K562 (cell line): ENCODE measurements around the gene SP2. TPM values are rescaled to one million over a fixed set of nuclear protein-coding genes. Genes with fewer than 3 reads are reported as not detected.

Source experiments
- CBX5 ChIP-seq: IDR thresholded peaks from 2 replicates; pipeline ENCODE4 v1.6.1; 2014; ENCODE audit warnings: low read depth, borderline replicate concordance
- FOSL1 ChIP-seq: fragments of 200-800 bp; sonication (Bioruptor generic); conservative IDR thresholded peaks from 2 replicates; pipeline ENCODE4 v1.6.1; 2016; ENCODE audit warnings: missing genetic modification characterization, missing compliant biosample characterization
- HNRNPUL1 ChIP-seq: fragments of 200-400 bp; formaldehyde crosslinking; IDR thresholded peaks from 2 replicates; pipeline ENCODE4 v1.6.1; 2017; ENCODE audit warnings: low read length
- MXI1 ChIP-seq: IDR thresholded peaks from 2 replicates; pipeline ENCODE4 v1.6.1; 2011; ENCODE audit warnings: low read depth, mild to moderate bottlenecking, improper control_type of control experiment, low read length
- PHB2 ChIP-seq: fragments of 450-650 bp; IDR thresholded peaks from 2 replicates; pipeline ENCODE4 v1.6.1; 2017; ENCODE audit warnings: low read depth
- RAD21 ChIP-seq, 2 experiments: fragments of 250-450 bp in 1 of 2; fragments of 450-650 bp in 1 of 2; sonication (Bioruptor Pico) in 1 of 2; formaldehyde crosslinking in 1 of 2; IDR thresholded peaks in 1 of 2; conservative IDR thresholded peaks in 1 of 2; 2 replicates each; pipeline versions ENCODE4 v1.4.0 to v1.8.0; 2020 to 2022; ENCODE audit warnings: mild to moderate bottlenecking in 2 of 2, moderate library complexity in 1 of 2
- SIX5 ChIP-seq, 2 experiments: IDR thresholded peaks; 2 replicates each; pipeline ENCODE4 v1.6.1; 2011; ENCODE audit warnings: low read length in 2 of 2, borderline replicate concordance in 1 of 2, low read depth in 1 of 2, mild to moderate bottlenecking in 1 of 2, moderate library complexity in 1 of 2; ENCODE audit not compliant: insufficient read depth in 1 of 2
- SNRNP70 ChIP-seq: fragments of 200-400 bp; formaldehyde crosslinking; optimal IDR thresholded peaks from 2 replicates; pipeline ENCODE3; 2017; ENCODE audit warnings: low read depth, low read length
- TEAD4 ChIP-seq, 2 experiments: sonication (generic) in 1 of 2; formaldehyde crosslinking in 1 of 2; IDR thresholded peaks; 2 replicates each; pipeline versions ENCODE4 v1.6.1 to v1.8.0; 2012 to 2022; ENCODE audit warnings: borderline replicate concordance in 1 of 2, inconsistent platforms in 1 of 2, low read length in 1 of 2, mild to moderate bottlenecking in 1 of 2, missing genetic modification reagents in 1 of 2
- ZNF133 ChIP-seq: fragments of 250-450 bp; sonication (Bioruptor Pico); IDR thresholded peaks from 2 replicates; pipeline ENCODE4 v1.4.0; 2020; ENCODE audit warnings: mild to moderate bottlenecking
- ZNF253 ChIP-seq: fragments of 250-450 bp; sonication (Bioruptor Pico); conservative IDR thresholded peaks from 2 replicates; pipeline ENCODE4 v1.6.1; 2021; ENCODE audit warnings: mild to moderate bottlenecking
- ZNF347 ChIP-seq: fragments of 450-650 bp; formaldehyde crosslinking; IDR thresholded peaks from 2 replicates; pipeline ENCODE4 v1.4.0; 2020; ENCODE audit warnings: low read depth, mild to moderate bottlenecking, moderate library complexity
- ZNF384 ChIP-seq: IDR thresholded peaks from 2 replicates; pipeline ENCODE4 v1.6.1; 2012; ENCODE audit warnings: low read depth, low read length, improper control_type of control experiment
- ZNF766 ChIP-seq: fragments of 200-800 bp; sonication (Bioruptor generic); conservative IDR thresholded peaks from 2 replicates; pipeline ENCODE4 v1.6.1; 2016; ENCODE audit warnings: missing genetic modification characterization, missing compliant biosample characterization
- polyA plus RNA-seq, 8 experiments: library from polyadenylated mRNA; depleted of rRNA in 4 of 8; stranded (reverse) in 5 of 8; unstranded in 3 of 8; fragments of >200 nt; fragmentation: Nextera tagmentation in 2 of 8; fragmentation: Illumina TruSeq in 1 of 8; extraction: Ambion mirVana in 2 of 8; extraction: Trizol in 1 of 8; gene quantifications; 2 replicates each; pipeline versions ENCODE4 v1.2.1 to v1.2.3, GENCODE V29; 2011 to 2014; ENCODE audit warnings: inconsistent platforms in 1 of 8, missing spikeins in 1 of 8
- total RNA-seq, 7 experiments: library from RNA; depleted of rRNA in 6 of 7; stranded (reverse); fragments of >200 nt in 6 of 7; fragmentation: Illumina TruSeq in 2 of 7; extraction: Trizol in 2 of 7; gene quantifications; 2 replicates each; pipeline versions ENCODE4 v1.2.1 to v1.2.3, GENCODE V29; 2011 to 2021; ENCODE audit warnings: low replicate concordance in 1 of 7
- TF ChIP-seq, protein P1 (sequence below): fragments of 250-450 bp; sonication (Bioruptor Pico); IDR thresholded peaks from 2 replicates; pipeline ENCODE4 v1.9.0; 2021; ENCODE audit warnings: mild to moderate bottlenecking
- TF ChIP-seq, protein P2 (sequence below): sonication (generic); formaldehyde crosslinking; IDR thresholded peaks from 2 replicates; pipeline ENCODE4 v1.8.0; 2022; ENCODE audit warnings: mild to moderate bottlenecking, missing genetic modification reagents, borderline replicate concordance
- TF ChIP-seq, protein P3 (sequence below): sonication (generic); formaldehyde crosslinking; IDR thresholded peaks from 2 replicates; pipeline ENCODE4 v1.8.0; 2023; ENCODE audit warnings: mild to moderate bottlenecking, missing genetic modification reagents
- TF ChIP-seq, protein P4 (sequence below), 2 experiments: IDR thresholded peaks; 2 replicates each; pipeline ENCODE4 v1.6.1; 2011; ENCODE audit warnings: borderline replicate concordance in 1 of 2, control low read depth in 1 of 2, low read depth in 1 of 2, low read length in 1 of 2, mild to moderate bottlenecking in 1 of 2, mixed read lengths in 1 of 2, moderate library complexity in 1 of 2; ENCODE audit not compliant: insufficient read depth in 1 of 2, insufficient read length in 1 of 2, poor library complexity in 1 of 2, severe bottlenecking in 1 of 2; ENCODE audit errors: extremely low read depth in 1 of 2
- TF ChIP-seq, protein P5 (sequence below): fragments of 250-450 bp; sonication (Bioruptor Pico); IDR thresholded peaks from 2 replicates; pipeline ENCODE4 v1.4.0; 2020
- TF ChIP-seq, protein P6 (sequence below): sonication (generic); formaldehyde crosslinking; IDR thresholded peaks from 2 replicates; pipeline ENCODE4 v1.8.1; 2023; ENCODE audit warnings: mild to moderate bottlenecking, missing genetic modification reagents

The SP2 gene
- total and polyA plus RNA-seq, 9 of the 15 experiments (the other 6 are each of a cell fraction or from before 2014, with no cell fraction given) = 0.77 to 22.3 (median 2.3) TPM

DNA sequence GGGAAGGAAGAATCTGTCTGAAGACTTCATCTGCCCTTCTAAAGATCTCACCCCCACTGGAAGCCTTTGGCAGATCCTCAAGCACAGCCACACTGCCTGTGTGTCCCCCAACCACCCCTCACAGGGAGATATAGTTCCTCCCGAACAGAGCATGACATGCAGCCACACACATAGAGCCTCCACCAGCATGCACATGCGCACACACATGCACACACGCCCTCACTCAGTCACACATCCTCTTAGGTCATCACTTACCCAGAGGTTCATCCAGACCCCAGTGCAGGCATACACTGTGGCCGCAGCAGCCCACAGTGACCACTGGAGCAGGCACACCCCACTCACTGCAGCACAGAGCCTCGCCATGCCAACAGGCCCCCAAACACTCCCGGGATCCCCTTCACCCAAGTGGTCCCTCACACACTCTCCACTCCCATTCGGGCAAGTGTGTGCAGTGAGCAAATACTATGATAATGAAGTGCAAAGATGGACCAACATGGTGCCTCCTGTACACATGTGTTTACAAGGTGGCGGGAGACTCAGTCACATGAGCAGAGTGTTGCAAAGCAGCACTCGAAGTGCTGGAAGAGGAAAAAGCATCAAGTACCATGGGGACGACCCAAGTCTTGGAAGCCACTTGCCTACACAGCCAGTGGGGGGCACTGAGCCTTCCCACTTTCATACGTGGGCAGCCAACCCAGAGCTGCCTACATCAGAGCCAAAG lies 28.1 kb upstream of the SP2 start (continued):
- TF ChIP-seq ZNF766 (CRISPR knock-in tag) = no peak
- TF ChIP-seq, protein P1, sequence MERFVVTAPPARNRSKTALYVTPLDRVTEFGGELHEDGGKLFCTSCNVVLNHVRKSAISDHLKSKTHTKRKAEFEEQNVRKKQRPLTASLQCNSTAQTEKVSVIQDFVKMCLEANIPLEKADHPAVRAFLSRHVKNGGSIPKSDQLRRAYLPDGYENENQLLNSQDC (CRISPR knock-in tag) = no peak
- TF ChIP-seq ZNF347 (CRISPR knock-in tag) = no peak
- TF ChIP-seq, protein P2, sequence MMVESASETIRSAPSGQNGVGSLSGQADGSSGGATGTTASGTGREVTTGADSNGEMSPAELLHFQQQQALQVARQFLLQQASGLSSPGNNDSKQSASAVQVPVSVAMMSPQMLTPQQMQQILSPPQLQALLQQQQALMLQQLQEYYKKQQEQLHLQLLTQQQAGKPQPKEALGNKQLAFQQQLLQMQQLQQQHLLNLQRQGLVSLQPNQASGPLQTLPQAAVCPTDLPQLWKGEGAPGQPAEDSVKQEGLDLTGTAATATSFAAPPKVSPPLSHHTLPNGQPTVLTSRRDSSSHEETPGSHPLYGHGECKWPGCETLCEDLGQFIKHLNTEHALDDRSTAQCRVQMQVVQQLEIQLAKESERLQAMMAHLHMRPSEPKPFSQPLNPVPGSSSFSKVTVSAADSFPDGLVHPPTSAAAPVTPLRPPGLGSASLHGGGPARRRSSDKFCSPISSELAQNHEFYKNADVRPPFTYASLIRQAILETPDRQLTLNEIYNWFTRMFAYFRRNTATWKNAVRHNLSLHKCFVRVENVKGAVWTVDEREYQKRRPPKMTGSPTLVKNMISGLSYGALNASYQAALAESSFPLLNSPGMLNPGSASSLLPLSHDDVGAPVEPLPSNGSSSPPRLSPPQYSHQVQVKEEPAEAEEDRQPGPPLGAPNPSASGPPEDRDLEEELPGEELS (CRISPR knock-in tag) = no peak
- TF ChIP-seq, protein P3, sequence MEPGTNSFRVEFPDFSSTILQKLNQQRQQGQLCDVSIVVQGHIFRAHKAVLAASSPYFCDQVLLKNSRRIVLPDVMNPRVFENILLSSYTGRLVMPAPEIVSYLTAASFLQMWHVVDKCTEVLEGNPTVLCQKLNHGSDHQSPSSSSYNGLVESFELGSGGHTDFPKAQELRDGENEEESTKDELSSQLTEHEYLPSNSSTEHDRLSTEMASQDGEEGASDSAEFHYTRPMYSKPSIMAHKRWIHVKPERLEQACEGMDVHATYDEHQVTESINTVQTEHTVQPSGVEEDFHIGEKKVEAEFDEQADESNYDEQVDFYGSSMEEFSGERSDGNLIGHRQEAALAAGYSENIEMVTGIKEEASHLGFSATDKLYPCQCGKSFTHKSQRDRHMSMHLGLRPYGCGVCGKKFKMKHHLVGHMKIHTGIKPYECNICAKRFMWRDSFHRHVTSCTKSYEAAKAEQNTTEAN (CRISPR knock-in tag) = no peak
- TF ChIP-seq ZNF133 (CRISPR knock-in tag) = no peak
- no peak for TF ChIP-seq SNRNP70
- TF ChIP-seq, protein P4, sequence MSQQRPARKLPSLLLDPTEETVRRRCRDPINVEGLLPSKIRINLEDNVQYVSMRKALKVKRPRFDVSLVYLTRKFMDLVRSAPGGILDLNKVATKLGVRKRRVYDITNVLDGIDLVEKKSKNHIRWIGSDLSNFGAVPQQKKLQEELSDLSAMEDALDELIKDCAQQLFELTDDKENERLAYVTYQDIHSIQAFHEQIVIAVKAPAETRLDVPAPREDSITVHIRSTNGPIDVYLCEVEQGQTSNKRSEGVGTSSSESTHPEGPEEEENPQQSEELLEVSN (IDR thresholded peaks at IDR 0.05; ENCODE audit: borderline replicate concordance in 1 of 2, extremely low read depth in 1 of 2, insufficient read depth in 1 of 2, insufficient read length in 1 of 2, low read depth in 1 of 2, low read length in 1 of 2, poor library complexity in 1 of 2, severe bottlenecking in 1 of 2) = peak; percentile 77 to 88
- TF ChIP-seq RAD21 (CRISPR knock-in tag; conservative IDR thresholded peaks at IDR 0.05 in 1 of 2, IDR thresholded peaks at IDR 0.05 in 1 of 2) = no peak
- no peak for TF ChIP-seq CBX5
- no peak for TF ChIP-seq PHB2
- no peak for TF ChIP-seq TEAD4 (IDR thresholded peaks at IDR 0.05; ENCODE audit: low read length)
- no peak for TF ChIP-seq TEAD4 (CRISPR knock-in tag; IDR thresholded peaks at IDR 0.05; ENCODE audit: borderline replicate concordance)
- TF ChIP-seq MXI1 = no peak
- TF ChIP-seq, protein P5, sequence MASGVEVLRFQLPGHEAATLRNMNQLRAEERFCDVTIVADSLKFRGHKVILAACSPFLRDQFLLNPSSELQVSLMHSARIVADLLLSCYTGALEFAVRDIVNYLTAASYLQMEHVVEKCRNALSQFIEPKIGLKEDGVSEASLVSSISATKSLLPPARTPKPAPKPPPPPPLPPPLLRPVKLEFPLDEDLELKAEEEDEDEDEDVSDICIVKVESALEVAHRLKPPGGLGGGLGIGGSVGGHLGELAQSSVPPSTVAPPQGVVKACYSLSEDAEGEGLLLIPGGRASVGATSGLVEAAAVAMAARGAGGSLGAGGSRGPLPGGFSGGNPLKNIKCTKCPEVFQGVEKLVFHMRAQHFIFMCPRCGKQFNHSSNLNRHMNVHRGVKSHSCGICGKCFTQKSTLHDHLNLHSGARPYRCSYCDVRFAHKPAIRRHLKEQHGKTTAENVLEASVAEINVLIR (CRISPR knock-in tag) = no peak
- no peak for TF ChIP-seq ZNF384
- no peak for TF ChIP-seq ZNF253 (CRISPR knock-in tag)
- no peak for TF ChIP-seq FOSL1 (tag)
- TF ChIP-seq, protein P6, sequence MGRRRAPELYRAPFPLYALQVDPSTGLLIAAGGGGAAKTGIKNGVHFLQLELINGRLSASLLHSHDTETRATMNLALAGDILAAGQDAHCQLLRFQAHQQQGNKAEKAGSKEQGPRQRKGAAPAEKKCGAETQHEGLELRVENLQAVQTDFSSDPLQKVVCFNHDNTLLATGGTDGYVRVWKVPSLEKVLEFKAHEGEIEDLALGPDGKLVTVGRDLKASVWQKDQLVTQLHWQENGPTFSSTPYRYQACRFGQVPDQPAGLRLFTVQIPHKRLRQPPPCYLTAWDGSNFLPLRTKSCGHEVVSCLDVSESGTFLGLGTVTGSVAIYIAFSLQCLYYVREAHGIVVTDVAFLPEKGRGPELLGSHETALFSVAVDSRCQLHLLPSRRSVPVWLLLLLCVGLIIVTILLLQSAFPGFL (CRISPR knock-in tag) = no peak
- TF ChIP-seq SIX5 (IDR thresholded peaks at IDR 0.05; ENCODE audit: borderline replicate concordance in 1 of 2, insufficient read depth in 1 of 2, low read depth in 1 of 2, low read length in 2 of 2) = no peak
- no peak for TF ChIP-seq HNRNPUL1
